ENCODE data around the gene CYP46A1.

The CYP46A1 gene

GRCh38 chr14:99729991-99730875 is 46.1 kb downstream of the CYP46A1 start:
- no peaks in the 10 kb centered on the region for H3K36me3 Mint-ChIP-seq (ENCODE audit: low read depth)
- H3K4me3 Mint-ChIP-seq = no peak overlapping the region
- peaks cover 30% of the 10 kb centered on the region for H3K27me3 Mint-ChIP-seq
- no peak overlapping the region for H3K27ac Mint-ChIP-seq
- H3K4me1 Mint-ChIP-seq (ENCODE audit: low read depth) = no peaks in the 10 kb centered on the region
- H3K9me3 Mint-ChIP-seq = no peaks in the 10 kb centered on the region

DNA sequence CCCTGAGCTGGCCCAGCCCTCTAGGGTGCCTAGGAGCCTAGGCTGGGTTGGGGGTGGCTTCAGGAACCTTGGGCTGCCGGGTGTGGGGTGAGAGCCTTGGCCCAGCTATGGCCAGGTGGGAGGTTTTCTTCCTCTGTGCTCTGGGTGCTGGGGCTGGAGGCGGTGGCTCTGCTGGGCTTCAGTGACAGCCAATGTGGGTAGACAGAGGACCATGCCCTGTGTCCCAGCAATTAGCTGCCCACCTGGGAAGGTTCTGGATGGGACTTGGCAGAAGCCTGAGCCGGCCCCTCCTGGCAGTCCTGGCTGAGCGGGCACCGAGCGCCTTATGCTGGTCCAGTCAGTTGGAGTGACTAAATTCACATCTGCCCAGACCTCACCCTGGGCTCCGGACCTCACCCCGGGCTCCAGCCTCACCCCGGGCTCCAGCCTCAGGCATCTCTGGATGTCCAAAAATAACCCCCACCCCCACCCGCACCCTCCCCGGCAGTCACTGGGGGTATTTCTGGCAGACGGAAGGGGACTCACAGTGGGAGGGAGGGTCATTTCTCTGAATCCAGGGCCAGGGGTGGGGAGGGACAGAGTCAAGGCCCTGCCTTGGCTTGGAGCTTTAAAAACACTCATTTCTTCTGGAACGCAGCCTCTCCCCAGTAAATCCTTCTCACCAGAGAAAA is 46.9 kb downstream of the CYP46A1 start:
- no peaks in the 10 kb centered on the region for H3K36me3 Mint-ChIP-seq (ENCODE audit: low read depth)
- H3K27me3 Mint-ChIP-seq = peaks cover 31% of the 10 kb centered on the region
- H3K4me3 Mint-ChIP-seq = no peak overlapping the region
- no peak overlapping the region for H3K27ac Mint-ChIP-seq
- H3K4me1 Mint-ChIP-seq (ENCODE audit: low read depth) = no peaks in the 10 kb centered on the region
- no peaks in the 10 kb centered on the region for H3K9me3 Mint-ChIP-seq

DNA sequence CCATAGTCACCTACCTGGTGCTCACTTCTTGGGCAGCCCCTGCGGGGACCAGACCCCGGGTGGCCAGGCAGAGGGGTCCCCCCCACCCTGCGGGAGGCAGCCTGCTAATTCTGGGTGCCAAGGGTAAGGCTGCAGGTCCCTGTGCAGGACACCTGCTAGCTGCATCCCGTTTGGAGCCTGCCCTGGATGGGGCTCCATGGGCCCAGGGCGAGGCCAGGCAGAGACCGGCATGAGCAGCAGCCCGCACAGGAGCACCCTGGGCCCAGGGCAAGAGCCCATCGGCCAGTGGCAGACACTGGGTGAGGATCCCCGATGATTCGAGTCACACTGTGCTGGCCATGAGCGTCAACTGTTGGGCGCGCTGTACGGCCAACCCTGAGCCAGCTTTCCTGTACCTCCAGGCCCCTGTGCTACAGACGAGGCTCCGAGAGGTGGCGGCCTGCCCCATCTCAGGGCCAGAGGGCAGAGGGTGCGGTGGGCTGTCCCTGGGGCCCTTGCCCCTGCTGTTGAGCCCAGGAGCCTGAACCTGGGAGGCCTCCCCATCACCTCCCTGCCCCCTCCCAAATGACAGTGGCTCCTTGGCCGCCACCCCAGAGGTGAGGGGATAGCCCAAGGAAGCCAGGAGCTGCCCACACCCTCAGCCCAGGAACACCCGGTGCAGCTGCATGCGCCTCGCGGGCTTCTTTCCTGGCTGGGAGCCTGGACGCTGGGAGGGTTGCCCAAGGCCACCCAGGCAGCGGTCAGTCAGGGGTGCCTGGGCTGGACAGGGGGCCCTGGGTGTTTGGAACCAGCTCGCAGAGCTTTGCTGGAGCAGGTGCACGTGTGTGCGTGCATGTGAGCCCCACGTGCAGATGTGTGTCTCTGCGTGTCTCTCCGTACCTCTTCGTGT is 47.7 kb downstream of the CYP46A1 start:
- Mint-ChIP-seq H3K27me3 (peaks cover 32% of the 10 kb centered on the region), H3K4me3 (no peak overlapping the region), H3K36me3 (ENCODE audit: low read depth) (no peaks in the 10 kb centered on the region), H3K4me1 (ENCODE audit: low read depth) (no peaks in the 10 kb centered on the region), H3K9me3 (no peaks in the 10 kb centered on the region), H3K27ac (no peak overlapping the region)

GRCh38 chr14:99732436-99733210 is 48.5 kb downstream of the CYP46A1 start:
- peaks cover 36% of the 10 kb centered on the region for H3K27me3 Mint-ChIP-seq
- no peaks in the 10 kb centered on the region for H3K36me3 Mint-ChIP-seq (ENCODE audit: low read depth)
- no peaks in the 10 kb centered on the region for H3K4me1 Mint-ChIP-seq (ENCODE audit: low read depth)
- H3K9me3 Mint-ChIP-seq = no peaks in the 10 kb centered on the region
- H3K27ac Mint-ChIP-seq = no peak overlapping the region
- H3K4me3 Mint-ChIP-seq = no peak overlapping the region

- Mint-ChIP-seq H3K27me3 (peaks cover 33% of the 10 kb centered on the region), H3K4me1 (ENCODE audit: low read depth) (no peaks in the 10 kb centered on the region), H3K27ac (no peak overlapping the region), H3K4me3 (no peak overlapping the region), H3K36me3 (ENCODE audit: low read depth) (no peaks in the 10 kb centered on the region), H3K9me3 (no peaks in the 10 kb centered on the region)
Measured at GRCh38 chr14:99733211-99733539, 49.1 kb downstream of the CYP46A1 start.

DNA sequence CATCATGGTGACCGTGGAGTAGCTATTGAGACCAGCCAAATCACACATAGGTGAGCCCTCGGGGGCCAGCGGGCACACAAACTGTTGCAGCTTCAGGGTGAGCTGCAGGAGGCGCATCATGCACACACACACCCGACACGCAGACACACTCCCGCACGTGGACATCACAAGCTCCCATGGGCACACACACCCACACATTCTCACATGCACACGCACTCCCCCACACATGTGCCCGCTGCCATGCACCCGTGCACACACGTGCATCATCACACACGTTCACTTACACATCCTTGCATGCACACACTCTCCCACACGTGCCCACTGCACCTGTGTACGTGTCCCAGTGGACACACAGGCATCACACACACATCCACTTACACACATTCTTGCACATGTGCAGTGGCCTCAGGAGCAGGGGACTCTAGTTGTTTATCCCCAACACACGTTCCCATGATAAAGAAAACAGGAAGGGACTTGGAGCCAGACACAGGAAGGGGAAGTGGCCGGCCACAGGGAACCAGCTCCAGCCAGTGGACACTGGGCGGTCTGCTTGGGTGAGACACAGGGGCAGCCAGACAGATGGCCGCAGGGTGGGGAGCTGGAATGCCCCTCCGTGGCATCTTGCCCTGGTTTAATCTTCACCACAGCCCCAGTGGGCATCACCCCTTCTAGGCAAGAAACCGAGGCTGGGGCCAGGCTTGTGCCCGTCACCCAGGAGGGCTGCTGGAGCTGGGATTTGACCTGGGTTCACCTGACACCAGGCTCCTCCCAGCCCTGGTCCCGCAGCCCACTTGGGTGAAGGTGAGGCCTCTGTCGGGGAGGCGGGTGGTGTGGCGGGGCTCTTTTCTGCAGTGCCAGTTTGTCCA is 49.7 kb downstream of the CYP46A1 start:
- Mint-ChIP-seq H3K27ac (no peak overlapping the region), H3K4me3 (no peak overlapping the region), H3K9me3 (no peaks in the 10 kb centered on the region), H3K27me3 (peaks cover 30% of the 10 kb centered on the region), H3K36me3 (ENCODE audit: low read depth) (no peaks in the 10 kb centered on the region), H3K4me1 (ENCODE audit: low read depth) (no peaks in the 10 kb centered on the region)

- H3K9me3 Mint-ChIP-seq = no peaks in the 10 kb centered on the region
- no peaks in the 10 kb centered on the region for H3K4me1 Mint-ChIP-seq (ENCODE audit: low read depth)
- H3K36me3 Mint-ChIP-seq (ENCODE audit: low read depth) = no peaks in the 10 kb centered on the region
- H3K27me3 Mint-ChIP-seq = peaks cover 25% of the 10 kb centered on the region
- H3K4me3 Mint-ChIP-seq = no peak overlapping the region
- no peak overlapping the region for H3K27ac Mint-ChIP-seq
Measured at GRCh38 chr14:99734406-99735051, 50.4 kb downstream of the CYP46A1 start.

- Mint-ChIP-seq H3K36me3 (ENCODE audit: low read depth) (no peaks in the 10 kb centered on the region), H3K27ac (no peak overlapping the region), H3K4me3 (no peak overlapping the region), H3K9me3 (no peaks in the 10 kb centered on the region), H3K4me1 (ENCODE audit: low read depth) (no peaks in the 10 kb centered on the region), H3K27me3 (peaks cover 26% of the 10 kb centered on the region)
Measured at GRCh38 chr14:99735189-99736135, 51.4 kb downstream of the CYP46A1 start.

DNA sequence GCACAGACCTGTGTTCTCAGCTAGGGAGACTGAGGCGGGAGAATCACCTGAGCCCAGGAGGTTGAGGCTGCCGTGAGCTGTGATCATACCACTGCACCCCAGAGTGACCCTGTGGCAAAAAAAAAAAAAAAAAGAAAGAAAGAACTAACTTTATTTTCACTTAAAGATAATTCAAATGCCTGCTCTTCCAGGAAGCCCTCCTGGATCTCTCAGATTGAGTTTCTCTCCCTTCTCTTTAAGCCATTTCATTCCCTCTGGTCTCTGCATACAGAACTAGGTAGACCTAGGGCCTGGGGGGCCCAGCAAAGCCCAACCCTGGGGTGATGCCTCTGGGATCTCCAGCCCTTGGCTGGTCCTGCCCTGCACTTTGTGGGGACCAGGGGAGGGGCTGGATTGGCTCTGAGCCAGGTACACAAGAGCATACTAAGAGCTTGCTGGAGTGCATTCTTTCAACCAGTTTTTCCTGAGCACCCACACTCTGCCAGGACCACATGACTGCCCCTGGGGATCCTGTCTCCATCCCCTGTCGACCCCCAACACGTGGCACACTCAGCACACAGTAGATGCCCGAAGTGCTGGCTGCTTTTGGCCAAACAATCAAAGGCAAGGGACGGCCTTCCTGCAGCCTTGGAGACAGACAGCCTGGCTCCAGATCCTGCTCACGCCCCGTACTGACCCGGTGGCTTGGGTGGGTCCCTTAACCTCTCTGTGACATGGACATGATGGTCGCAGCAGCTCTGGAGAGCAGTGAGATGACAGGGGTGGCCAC is 52.7 kb downstream of the CYP46A1 start:
- H3K4me3 Mint-ChIP-seq = no peak overlapping the region
- H3K27me3 Mint-ChIP-seq = peaks cover 30% of the 10 kb centered on the region
- no peaks in the 10 kb centered on the region for H3K36me3 Mint-ChIP-seq (ENCODE audit: low read depth)
- H3K27ac Mint-ChIP-seq = no peak overlapping the region
- H3K9me3 Mint-ChIP-seq = no peaks in the 10 kb centered on the region
- no peaks in the 10 kb centered on the region for H3K4me1 Mint-ChIP-seq (ENCODE audit: low read depth)

- no peaks in the 10 kb centered on the region for H3K36me3 Mint-ChIP-seq (ENCODE audit: low read depth)
- H3K9me3 Mint-ChIP-seq = no peaks in the 10 kb centered on the region
- H3K27me3 Mint-ChIP-seq = peaks cover 30% of the 10 kb centered on the region
- H3K4me1 Mint-ChIP-seq (ENCODE audit: low read depth) = no peaks in the 10 kb centered on the region
- H3K27ac Mint-ChIP-seq = no peak overlapping the region
- no peak overlapping the region for H3K4me3 Mint-ChIP-seq
Measured at GRCh38 chr14:99737451-99737951, 53.4 kb downstream of the CYP46A1 start.

GRCh38 chr14:99737956-99738667 is 54.0 kb downstream of the CYP46A1 start:
- Mint-ChIP-seq H3K4me1 (ENCODE audit: low read depth) (no peaks in the 10 kb centered on the region), H3K27ac (no peak overlapping the region), H3K9me3 (no peaks in the 10 kb centered on the region), H3K27me3 (peaks cover 30% of the 10 kb centered on the region), H3K36me3 (ENCODE audit: low read depth) (no peaks in the 10 kb centered on the region), H3K4me3 (no peak overlapping the region)
